Urinary bladder (tissue), 4 donors: Measurements from ENCODE around the gene DNAI1. TPM values are rescaled to one million over a fixed set of nuclear protein-coding genes. Genes with fewer than 3 reads are reported as not detected.

ENCODE experiments used
- DNase-seq: peaks from one replicate; pipeline ENCODE4 v3.0.0-alpha.2; 2015; ENCODE audit errors: extremely low spot score
- H3K27ac ChIP-seq: one replicate; pipeline ENCODE4 v1.5.1; 2013; ENCODE audit warnings: low read depth, mild to moderate bottlenecking, moderate library complexity
- H3K36me3 ChIP-seq: one replicate; pipeline ENCODE4 v1.6.1; 2013; ENCODE audit warnings: mild to moderate bottlenecking, moderate library complexity; ENCODE audit not compliant: insufficient read depth
- H3K4me1 ChIP-seq: one replicate; pipeline ENCODE4 v1.6.1; 2013; ENCODE audit warnings: mild to moderate bottlenecking, moderate library complexity; ENCODE audit not compliant: insufficient read depth
- H3K4me3 ChIP-seq: one replicate; pipeline ENCODE4 v1.5.1; 2013; ENCODE audit warnings: low read depth, low read length
- WGBS: extraction: QIAGEN DNeasy Blood & Tissue Kit; methylation state at CpG from one replicate; pipeline ENCODE4 v1.1.7; 2013; 5-methylcytosine and 5-hydroxymethylcytosine counted together
- polyA plus RNA-seq: library from polyadenylated mRNA; stranded (reverse); fragments of 200-250 nt; gene quantifications from one replicate; pipeline ENCODE4 v1.2.3, GENCODE V29; 2013
- total RNA-seq: library from RNA; depleted of rRNA; stranded (reverse); fragments of >200 nt; gene quantifications from one replicate; pipeline ENCODE4 v1.2.3, GENCODE V29; 2014
- donor health status: healthy with polysubstance abuse.
- donor health status: healthy.

The DNAI1 gene
- total RNA-seq (not detected), polyA plus RNA-seq (0.11 TPM)

DNA sequence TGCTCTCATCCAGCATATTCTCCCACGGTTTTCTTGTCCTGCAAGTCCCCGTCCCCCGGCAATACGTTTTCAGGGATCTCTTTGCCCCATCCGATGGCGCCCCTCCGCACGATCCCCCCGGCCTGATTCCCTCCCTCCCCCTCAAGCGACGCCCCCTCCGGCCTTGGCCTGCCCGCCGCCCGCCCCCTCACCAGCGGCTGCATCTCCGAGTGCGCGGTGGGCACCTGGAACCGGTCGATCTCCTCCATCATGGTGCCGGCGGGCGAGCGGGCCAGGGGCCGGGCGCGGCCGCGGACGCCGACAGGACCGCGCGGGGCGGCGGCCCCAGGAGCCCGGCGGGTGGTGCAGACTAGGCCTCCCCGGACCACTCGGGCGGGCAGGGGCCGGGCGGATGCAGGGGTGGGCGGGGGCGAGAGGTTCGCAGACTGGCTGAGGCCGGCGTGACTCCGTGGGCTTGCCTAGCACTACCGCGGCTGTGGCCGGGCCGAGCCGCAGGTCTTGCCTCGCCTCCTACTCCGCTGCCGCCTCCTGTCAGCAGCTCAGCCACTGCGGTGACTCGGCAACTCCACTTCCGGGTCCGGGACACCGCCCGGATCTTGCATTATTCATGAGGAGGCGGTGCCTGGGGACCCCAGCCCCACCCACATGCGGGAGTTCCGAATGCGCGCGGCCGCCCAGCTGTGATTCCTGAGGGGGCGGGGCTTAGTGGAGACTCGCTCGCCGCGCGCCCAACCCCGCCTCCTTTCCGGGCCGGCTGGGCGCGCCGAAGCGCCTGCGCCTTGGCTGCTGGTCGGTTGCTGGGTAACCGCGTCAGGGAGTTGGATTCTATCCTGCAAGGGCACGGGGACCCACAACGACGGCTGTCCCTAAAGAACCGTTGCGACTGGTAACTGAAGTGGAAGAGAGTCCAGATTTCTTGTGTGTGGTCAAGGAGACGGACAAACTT, at the start of gene DNAI1, which contains the start of gene FAM219A:
TSS of gene DNAI1 (plus strand) at position 793 of the 946 bp plus-strand sequence. CDS start 201 bp downstream, outside the sequence.
TSS of gene FAM219A (minus strand) at position 558 of the 946 bp plus-strand sequence. CDS start at position 251, 307 bp downstream.
- DNase-seq, result peak; percentile 96
- no peaks in the 10 kb centered on the region for H3K36me3 ChIP-seq
- H3K27ac ChIP-seq, result no peak within 1 kb of the TSS
- under 1% methylated on average over 94 of the region's 94 CpGs for WGBS
- H3K4me1 ChIP-seq, result no peaks in the 10 kb centered on the region
- peak within 1 kb of the TSS; percentile 92 for H3K4me3 ChIP-seq

DNA sequence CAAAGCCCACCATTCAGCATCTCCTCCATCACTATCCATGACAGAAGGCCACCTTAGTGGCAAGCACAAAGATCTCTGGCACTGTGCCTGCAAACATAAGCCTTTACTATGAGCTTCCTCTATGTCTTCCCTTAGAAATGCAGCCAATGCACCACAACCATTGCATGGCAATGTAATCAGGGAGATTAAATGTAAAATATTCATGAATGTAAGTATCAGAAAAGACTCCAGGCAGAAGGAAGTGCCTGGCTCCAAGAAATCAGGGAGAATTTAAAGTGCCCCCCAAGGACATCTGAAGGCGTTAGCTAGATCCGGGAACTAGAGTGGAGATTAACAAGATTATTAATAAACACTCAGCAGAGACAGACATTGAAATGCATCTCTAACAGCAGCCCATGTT, 49.5 kb upstream of the DNAI1 start:
- Histone ChIP-seq H3K4me1 (peaks cover 1% of the 10 kb centered on the region), H3K36me3 (no peaks in the 10 kb centered on the region), H3K4me3 (no peak overlapping the region), H3K27ac (no peak overlapping the region)
- 82% methylated on average over 2 of the region's 2 CpGs for WGBS
- DNase-seq, result no peak

DNA sequence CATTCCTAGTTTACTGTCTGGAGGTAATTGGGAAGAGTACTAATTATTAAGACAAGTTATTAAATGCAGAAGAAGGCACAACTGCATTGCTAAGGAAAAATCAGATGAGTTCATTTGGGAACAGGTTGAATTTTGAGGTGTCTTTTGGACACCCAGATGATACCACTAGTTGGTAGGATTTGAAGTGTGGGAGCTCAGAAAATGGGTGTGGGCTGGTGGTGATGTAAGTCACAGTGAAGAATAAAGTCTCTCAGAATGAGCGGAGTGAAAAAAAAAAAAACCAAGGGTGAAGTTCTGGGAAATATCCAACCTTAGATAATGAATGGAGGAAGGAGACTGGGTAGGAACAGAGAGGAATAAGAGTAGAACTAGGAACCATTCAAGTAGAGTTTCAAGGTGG, 46.3 kb upstream of the DNAI1 start:
- Histone ChIP-seq H3K27ac (no peak overlapping the region), H3K4me3 (no peak overlapping the region), H3K36me3 (no peaks in the 10 kb centered on the region), H3K4me1 (peaks cover 1% of the 10 kb centered on the region)
- WGBS, result 51% methylated on average over 1 of the region's 1 CpG
- no peak for DNase-seq

DNA sequence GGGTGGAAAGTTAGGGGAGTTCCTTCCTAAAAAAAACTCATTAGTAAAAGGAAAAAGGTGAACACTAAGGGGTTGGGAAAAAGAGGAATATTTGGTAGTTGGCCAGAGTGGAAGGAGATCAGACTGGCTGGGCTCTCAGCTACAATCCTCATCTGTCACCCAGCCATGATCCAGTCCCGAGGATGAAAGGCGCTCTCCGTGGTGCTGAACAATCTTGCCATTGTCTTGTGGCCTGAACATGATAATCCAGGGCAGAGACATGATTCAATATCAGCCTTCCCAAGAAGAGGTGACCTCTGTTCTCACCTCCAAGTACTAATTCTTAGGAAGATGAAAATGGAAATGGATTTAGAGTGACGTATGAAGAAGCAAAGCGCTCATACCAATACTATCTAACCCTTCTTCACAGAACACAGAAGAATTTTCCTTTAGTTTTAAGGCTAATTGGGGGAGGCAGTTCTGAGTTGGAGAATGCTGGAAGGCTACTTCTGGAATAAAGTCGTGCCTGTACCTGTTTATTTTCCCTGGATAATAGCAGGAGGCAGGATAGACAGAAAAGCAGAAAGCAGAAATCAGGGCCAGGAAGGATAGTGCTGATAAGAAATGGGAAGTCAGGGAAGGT, 45.3 kb upstream of the DNAI1 start:
- 11% methylated on average over 6 of the region's 6 CpGs for WGBS
- H3K36me3 ChIP-seq, result no peaks in the 10 kb centered on the region
- no peak overlapping the region for H3K27ac ChIP-seq
- peak; percentile 11 for DNase-seq
- H3K4me3 ChIP-seq, result no peak overlapping the region
- peaks cover 1% of the 10 kb centered on the region for H3K4me1 ChIP-seq

DNA sequence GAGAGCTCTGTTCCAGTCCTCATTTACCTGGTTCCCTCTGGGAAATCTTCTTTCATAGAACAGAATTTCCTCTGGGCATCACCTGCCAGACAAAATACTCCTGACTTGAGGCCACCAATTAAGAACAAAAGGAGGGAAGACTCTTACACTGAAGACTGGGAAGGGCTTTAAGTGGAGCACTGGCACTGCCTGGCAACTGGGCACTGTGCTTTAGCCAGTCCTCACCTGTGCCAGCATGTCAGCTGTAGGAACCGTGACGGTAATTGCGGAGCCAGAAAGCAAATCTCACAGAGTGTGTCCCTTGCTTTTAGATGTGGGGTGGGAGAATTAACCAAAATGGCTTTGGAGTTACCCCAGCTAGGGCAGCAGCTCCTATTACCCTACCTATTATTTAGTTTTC, 40.9 kb upstream of the DNAI1 start:
- H3K27ac ChIP-seq, result no peak overlapping the region
- no peak overlapping the region for H3K4me3 ChIP-seq
- H3K4me1 ChIP-seq, result peaks cover 1% of the 10 kb centered on the region
- 95% methylated on average over 3 of the region's 3 CpGs for WGBS
- DNase-seq, result no peak
- no peaks in the 10 kb centered on the region for H3K36me3 ChIP-seq

DNA sequence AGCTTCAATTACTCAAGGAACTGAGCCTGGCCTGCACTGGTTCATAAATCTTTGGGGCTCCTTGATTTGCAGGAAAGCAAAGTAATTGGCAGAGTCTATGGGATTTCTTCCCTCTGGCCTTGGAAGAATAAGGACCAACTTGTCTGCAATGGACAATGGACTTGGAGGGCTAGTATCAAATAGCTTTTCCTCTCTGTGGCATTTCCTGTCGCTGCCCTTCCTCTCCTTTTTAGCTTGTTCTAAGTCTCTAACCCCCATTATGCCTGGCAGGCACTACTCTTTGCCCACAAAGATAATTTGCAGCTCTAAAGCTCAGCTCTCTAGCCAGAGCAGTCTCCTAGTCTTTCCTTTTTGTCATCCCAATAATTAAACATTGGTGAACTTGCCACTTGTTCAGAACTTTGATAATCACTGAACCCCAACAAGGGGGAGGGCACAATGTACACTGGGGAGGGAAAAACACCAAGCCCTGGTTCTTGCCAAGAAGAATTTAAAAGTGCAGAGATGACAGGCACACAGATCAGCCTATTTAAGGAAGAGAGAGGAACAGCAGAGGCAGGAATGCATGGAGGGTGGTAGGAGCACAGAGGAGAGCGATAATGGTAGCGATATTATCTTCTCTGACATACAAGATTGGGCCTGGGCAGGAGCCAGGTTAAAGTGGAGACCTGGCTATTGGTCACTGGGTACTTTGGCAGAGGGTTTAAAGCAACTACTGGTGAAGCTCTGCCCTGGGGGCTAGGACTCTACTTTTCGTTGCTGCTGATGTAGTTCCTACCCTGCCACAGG, 38.7 kb upstream of the DNAI1 start:
- DNase-seq, result no peak
- Histone ChIP-seq H3K36me3 (no peaks in the 10 kb centered on the region), H3K4me1 (no peaks in the 10 kb centered on the region), H3K27ac (no peak overlapping the region), H3K4me3 (no peak overlapping the region)
- 71% methylated on average over 4 of the region's 4 CpGs for WGBS

DNA sequence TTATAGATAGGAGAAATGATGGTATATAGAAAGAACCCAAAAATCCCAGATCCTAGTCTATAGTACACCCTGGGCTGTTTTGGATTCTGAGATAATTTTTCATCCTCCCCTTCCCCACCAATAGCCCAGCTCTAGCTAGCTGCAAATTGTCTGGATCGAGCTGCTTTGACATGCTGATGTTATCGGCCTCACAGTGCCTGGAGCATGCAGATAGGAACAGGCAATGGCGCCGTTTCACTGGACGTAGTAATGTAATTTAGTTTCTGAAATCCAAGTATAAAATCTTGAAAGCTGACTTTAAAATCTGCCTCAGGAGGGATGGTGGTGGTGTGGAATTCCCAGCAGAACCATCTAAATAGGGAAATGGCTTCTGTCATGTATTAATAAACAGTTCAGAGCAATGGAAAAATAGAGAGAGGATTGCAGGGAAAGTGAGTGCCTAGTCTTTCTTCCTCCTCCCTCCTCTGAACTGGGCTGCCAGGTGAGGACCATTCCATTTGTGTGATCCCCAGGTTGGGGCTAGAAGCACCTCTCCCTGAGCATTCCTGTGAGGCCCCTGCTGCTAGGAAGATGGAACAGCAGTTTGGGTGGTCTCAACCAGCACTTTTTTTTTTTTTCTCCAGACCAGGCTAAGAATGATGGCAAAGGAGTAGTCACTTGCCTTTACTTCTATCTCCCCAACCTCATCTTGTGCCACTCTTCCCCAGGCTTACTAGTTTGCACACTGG, 32.1 kb upstream of the DNAI1 start:
- 78% methylated on average over 5 of the region's 5 CpGs for WGBS
- no peaks in the 10 kb centered on the region for H3K4me1 ChIP-seq
- H3K36me3 ChIP-seq, result no peaks in the 10 kb centered on the region
- no peak overlapping the region for H3K4me3 ChIP-seq
- no peak overlapping the region for H3K27ac ChIP-seq
- DNase-seq, result no peak

DNA sequence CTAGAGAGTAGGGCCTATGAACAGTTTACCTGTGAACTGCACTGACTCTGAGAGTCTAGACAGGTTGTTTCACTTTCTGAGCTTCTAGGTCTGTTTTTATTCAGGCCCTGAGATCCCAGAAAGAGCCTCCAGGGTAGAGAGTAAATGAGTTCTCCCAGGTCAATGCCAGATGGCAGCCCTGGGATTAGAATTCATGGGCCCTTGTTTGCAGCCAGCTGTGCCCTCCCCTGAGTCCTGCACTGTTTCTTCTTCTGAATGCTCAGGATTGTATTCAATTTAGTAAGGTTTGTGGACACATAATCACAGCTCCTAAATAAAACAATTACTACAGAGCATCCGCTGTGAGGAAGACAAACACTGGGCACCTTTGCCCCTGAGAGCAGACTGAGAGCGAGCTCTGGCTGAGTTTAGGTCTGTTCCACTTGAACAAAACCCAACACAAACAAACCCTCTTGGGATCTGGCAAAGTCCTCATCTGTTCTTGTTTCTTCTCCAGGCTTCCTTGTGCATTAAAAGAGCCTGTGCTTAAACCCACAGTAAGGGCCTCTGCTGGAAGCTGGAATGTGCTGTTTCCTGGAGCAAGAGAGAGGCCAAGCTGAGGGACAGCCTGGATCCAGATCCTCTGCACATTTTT, 30.2 kb upstream of the DNAI1 start:
- Histone ChIP-seq H3K4me1 (no peaks in the 10 kb centered on the region), H3K27ac (no peak overlapping the region), H3K36me3 (no peaks in the 10 kb centered on the region), H3K4me3 (no peak overlapping the region)
- WGBS, result 80% methylated on average over 2 of the region's 2 CpGs
- DNase-seq, result no peak

DNA sequence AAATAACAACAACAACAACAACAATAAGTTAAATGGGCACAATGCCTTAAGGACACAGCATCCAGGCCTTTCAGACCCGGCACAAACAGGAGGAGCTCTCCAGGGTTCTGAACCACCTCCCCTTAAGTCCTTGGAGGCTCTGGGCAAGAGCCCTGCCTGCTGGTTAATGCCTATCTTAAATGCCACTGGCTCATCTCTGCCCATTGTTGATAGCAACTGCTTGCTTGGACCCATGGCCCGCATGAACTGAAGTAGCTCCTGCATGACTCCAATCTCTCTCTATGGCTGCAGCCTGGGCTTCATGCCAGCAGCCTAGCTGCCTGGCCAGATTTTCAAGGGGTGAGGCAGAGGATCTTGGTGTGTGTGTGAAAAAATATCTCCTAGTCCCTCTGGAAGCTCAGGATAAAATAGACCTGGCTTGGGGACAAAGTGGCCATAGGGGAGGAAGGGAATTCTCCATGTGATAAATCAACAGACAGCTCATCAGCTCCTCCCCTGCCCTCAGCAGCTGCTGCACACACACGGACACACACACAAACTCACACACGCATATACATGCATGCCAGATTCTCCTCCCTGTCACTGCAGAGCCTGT, 27.7 kb upstream of the DNAI1 start:
- 9% methylated on average over 4 of the region's 4 CpGs for WGBS
- Histone ChIP-seq H3K4me1 (no peaks in the 10 kb centered on the region), H3K27ac (no peak overlapping the region), H3K4me3 (no peak overlapping the region), H3K36me3 (no peaks in the 10 kb centered on the region)
- peak; percentile 52 for DNase-seq

DNA sequence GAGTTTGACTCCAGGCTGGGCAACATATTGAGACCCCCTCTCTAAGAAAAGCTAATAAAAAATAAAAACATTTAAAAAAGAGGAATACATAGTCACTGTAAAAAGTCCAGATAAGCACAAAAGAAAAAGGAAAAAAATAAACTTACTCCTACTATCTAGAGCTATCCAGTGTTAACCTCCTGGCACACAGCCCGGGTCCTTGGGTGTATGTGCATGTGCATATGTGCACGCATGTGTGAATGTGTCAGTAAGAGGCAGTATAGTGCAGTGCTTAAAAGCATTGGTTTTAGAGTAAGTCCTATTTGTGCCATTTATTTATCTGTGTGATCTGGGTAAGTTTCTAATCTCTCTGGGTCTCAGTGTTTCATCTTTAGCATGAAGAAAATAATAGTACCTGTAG, 26.9 kb upstream of the DNAI1 start:
- no peaks in the 10 kb centered on the region for H3K36me3 ChIP-seq
- DNase-seq, result no peak
- H3K27ac ChIP-seq, result no peak overlapping the region
- no peaks in the 10 kb centered on the region for H3K4me1 ChIP-seq
- H3K4me3 ChIP-seq, result no peak overlapping the region
- 65% methylated on average over 2 of the region's 2 CpGs for WGBS

DNA sequence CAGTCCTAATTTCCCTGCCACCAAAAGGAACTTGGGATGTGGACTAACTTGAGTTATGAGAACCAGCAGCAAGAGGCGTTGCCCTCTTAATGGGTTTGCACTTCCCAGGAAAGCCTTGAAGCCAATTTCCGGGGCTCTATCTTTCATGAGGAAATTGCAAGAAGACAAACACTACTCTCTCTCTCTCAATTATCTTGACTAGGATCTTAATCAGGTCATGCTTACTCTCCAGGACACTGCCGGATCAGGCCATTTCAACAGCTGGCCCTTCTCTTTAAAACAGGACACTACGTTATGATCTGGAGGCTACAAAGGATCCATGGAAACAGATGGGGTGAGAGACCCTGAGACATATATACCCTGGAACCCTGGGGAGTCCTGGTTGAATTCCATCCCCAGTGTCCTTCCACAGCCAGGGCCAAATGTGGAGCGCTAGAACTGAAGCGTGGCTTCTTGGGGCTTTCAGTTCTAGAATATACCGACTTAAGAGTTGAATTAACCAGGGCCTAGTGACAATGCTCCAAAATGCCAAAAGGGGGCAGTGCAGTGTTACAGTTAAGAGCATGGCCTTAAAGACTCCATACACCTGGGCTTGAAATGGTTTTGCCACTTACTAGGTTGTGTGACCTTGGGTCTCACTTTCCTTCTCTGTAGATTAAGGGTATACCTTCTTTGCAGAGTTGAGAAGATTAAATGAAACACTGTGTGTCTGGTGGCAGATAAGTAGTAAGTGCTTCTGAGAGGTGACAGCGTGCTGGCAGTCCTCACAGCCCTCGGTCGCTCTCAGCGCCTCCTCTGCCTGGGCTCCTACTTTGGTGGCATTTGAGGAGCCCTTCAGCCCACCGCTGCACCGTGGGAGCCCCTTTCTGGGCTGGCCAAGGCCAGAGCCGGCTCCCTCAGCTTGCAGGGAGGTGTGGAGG, 21.3 kb upstream of the DNAI1 start:
- peak; percentile 32 for DNase-seq
- WGBS, result 69% methylated on average over 14 of the region's 14 CpGs

More for the DNA sequence above, 21.3 kb upstream of the DNAI1 start:
- peaks cover 2% of the 10 kb centered on the region for H3K4me1 ChIP-seq
- no peaks in the 10 kb centered on the region for H3K36me3 ChIP-seq
- no peak overlapping the region for H3K27ac ChIP-seq
- H3K4me3 ChIP-seq, result no peak overlapping the region
